AG04449 (cell line): ENCODE data around the gene PIWIL1.

Experiments used
- CTCF ChIA-PET: fragments of 350-600 bp; formaldehyde crosslinking; extraction: SDS; loops from one replicate; lab custom pipeline; 2021; ENCODE audit warnings: antibody characterized with exemption; lab: Yijun Ruan, JAX
- POLR2A ChIA-PET: fragments of 400-600, 350-600 bp; formaldehyde crosslinking; extraction: SDS; loops from one replicate; lab custom pipeline; 2020; ENCODE audit warnings: antibody characterized with exemption, inconsistent platforms; lab: Yijun Ruan, JAX
- DNase-seq: peaks from one replicate; pipeline ENCODE4 v3.0.0-alpha.2; 2010; ENCODE audit warnings: low read depth, low spot score
- H3K4me3 ChIP-seq: 2 replicates; pipeline ENCODE4 v1.5.1; 2011; ENCODE audit warnings: low read depth, mild to moderate bottlenecking, control low read depth, low read length
- TF ChIP-seq, protein P1 (sequence below): IDR thresholded peaks from one replicate; pipeline ENCODE4 v1.5.1; 2011; ENCODE audit warnings: mild to moderate bottlenecking, moderate library complexity, low read length, control low read depth, inconsistent platforms; ENCODE audit not compliant: insufficient read depth; ENCODE audit errors: missing control alignments

The PIWIL1 gene

GRCh38 chr12:130384234-130384633 lies 46.5 kb downstream of the PIWIL1 start:
- no peak for DNase-seq
- ChIA-PET POLR2A (no interaction called here), CTCF (no interaction called here)
- H3K4me3 ChIP-seq = no peak overlapping the region
- TF ChIP-seq, protein P1, sequence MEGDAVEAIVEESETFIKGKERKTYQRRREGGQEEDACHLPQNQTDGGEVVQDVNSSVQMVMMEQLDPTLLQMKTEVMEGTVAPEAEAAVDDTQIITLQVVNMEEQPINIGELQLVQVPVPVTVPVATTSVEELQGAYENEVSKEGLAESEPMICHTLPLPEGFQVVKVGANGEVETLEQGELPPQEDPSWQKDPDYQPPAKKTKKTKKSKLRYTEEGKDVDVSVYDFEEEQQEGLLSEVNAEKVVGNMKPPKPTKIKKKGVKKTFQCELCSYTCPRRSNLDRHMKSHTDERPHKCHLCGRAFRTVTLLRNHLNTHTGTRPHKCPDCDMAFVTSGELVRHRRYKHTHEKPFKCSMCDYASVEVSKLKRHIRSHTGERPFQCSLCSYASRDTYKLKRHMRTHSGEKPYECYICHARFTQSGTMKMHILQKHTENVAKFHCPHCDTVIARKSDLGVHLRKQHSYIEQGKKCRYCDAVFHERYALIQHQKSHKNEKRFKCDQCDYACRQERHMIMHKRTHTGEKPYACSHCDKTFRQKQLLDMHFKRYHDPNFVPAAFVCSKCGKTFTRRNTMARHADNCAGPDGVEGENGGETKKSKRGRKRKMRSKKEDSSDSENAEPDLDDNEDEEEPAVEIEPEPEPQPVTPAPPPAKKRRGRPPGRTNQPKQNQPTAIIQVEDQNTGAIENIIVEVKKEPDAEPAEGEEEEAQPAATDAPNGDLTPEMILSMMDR = no peak

DNA sequence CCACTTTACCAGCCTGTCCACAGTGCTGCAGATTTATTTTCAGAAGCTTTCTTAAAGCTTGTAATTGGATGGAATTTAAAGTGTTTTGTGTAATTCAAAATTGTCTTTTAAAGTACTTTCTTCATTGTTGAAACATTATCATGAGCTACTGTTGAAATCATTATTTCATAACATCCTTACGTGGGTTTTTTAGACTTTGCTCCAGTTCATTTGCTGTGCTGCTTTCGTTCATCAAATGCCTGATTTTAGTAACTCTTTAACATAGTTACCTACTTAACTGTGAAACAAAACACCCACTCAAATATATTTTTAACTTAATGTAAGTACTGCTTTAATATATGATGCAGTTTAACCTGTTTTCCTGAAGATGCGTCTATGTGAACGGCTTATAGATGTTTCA lies 47.5 kb downstream of the PIWIL1 start:
- CTCF ChIA-PET = no interaction called here
- POLR2A ChIA-PET = no interaction called here
- TF ChIP-seq, protein P1 = no peak
- H3K4me3 ChIP-seq = no peak overlapping the region
- DNase-seq = no peak

GRCh38 chr12:130391186-130391585 lies 53.5 kb downstream of the PIWIL1 start:
- TF ChIP-seq, protein P1 = no peak
- no peak for DNase-seq
- ChIA-PET CTCF (no interaction called here), POLR2A (no interaction called here)
- H3K4me3 ChIP-seq = no peak overlapping the region

DNA sequence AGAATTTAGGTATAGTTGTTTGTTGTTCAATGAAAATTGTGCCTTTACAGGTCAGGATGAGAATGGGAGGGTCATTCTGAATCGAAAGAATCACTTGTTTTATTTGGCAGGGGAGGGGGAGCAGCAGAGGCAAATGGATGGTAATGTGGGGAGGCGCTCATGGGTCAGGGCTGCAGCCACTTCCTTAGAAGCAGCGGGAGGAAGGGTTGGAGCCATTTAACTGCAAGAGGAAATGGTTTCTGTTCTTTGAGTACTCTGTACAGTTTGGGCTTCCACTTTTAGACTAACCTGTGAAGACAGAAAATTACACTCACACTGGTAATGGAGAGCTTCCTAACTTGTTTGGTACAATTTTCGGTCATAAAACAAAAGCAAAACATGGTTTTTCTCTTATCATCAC lies 57.2 kb downstream of the PIWIL1 start:
- no peak overlapping the region for H3K4me3 ChIP-seq
- TF ChIP-seq, protein P1 = no peak
- CTCF ChIA-PET = no interaction called here
- POLR2A ChIA-PET = no interaction called here
- DNase-seq = no peak

DNA sequence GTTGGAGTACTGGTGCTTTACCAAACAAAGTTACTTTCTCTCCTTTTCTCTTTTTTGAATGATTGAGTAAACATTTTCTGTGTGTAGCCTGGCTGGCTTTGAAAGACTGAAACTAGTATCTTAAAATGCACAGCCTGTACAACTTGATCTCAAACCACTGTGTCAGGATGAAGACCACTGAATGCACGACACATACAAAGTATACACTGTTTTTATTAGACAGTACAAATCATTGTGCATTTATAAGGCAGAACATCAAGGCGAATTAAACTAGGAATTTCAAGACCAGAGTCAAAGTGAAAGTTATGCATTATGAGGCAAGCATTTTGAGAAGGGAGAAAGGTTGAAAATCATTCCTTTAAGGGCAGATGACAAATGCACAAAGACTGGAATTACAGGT lies 59.0 kb downstream of the PIWIL1 start:
- no peak overlapping the region for H3K4me3 ChIP-seq
- TF ChIP-seq, protein P1 = no peak
- ChIA-PET CTCF (no interaction called here), POLR2A (no interaction called here)
- no peak for DNase-seq

DNA sequence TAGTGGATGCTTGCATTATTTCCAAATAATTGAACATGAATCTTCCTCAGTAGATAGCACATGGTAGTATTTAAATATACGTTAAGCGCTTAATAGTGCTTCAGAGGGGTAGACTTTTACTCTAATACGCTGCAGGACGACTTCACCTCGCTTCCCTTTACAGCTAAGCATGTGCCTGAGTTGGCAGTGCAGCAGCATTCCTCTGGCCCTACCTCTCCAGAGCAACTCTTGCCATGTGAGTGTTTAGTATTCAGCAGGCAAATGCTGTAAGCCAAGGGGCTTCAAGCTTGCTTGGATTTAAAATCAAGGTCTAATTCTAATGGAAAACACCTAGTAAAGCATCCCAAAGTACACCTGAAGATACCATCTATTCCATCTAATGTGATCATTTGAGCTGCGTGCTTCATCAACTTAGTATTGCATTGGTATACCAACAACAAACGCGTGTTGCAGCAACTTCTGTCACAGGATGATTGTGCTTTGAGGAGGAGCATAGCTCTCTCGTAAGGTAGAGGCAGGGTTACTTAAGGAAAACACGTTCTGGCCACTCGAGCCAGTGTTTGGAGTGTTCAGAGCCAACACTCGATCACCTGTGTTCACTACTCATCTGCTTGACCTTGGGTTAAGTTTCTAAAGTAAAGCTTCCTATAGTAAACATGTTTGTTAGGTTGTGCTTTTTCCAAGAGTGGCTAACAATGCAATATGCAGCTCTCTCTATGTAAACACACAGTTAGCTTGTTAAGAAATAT lies 60.6 kb downstream of the PIWIL1 start:
- DNase-seq = no peak
- TF ChIP-seq, protein P1 = no peak
- POLR2A ChIA-PET = no interaction called here
- H3K4me3 ChIP-seq = no peak overlapping the region
- CTCF ChIA-PET = no interaction called here
